ENCODE results near the gene TTC21A. TPM values are rescaled to one million over a fixed set of nuclear protein-coding genes. Genes with fewer than 3 reads are reported as not detected.

The TTC21A gene
- total RNA-seq, 1 donor from 2014 or later: 8.8 TPM

GRCh38 chr3:39090922-39091321, 16.6 kb upstream of the TTC21A start:
- no peaks in the 10 kb centered on the region for H3K4me1 ChIP-seq
- H3K9me3 ChIP-seq: no peaks in the 10 kb centered on the region
- intact Hi-C loops (cut with DNase I): no loop called here
- H3K27me3 ChIP-seq: no peaks in the 10 kb centered on the region
- peaks cover 0 to 77% of the 10 kb centered on the region in 2 donors for H3K36me3 ChIP-seq
- TF ChIP-seq CTCF (IDR thresholded peaks at IDR 0.05) (no peak), POLR2AphosphoS5 (IDR thresholded peaks at IDR 0.05; ENCODE audit: insufficient read depth in 1 of 2, low read depth in 1 of 2) (no peak), POLR2A (IDR thresholded peaks at IDR 0.05) (no peak)
- no peak for DNase-seq (ENCODE audit: extremely low spot score in 2 of 2)
- H3K27ac ChIP-seq: no peak overlapping the region
- no peak overlapping the region for H3K4me3 ChIP-seq

GRCh38 chr3:39094851-39095677, 12.4 kb upstream of the TTC21A start:
- TF ChIP-seq POLR2AphosphoS5 (IDR thresholded peaks at IDR 0.05; ENCODE audit: insufficient read depth in 1 of 2, low read depth in 1 of 2) (no peak), CTCF (IDR thresholded peaks at IDR 0.05) (no peak), POLR2A (IDR thresholded peaks at IDR 0.05) (no peak)
- no peaks in the 10 kb centered on the region for H3K4me1 ChIP-seq
- DNase-seq (ENCODE audit: extremely low spot score in 2 of 2): no peak
- no peaks in the 10 kb centered on the region for H3K9me3 ChIP-seq
- no peak overlapping the region for H3K4me3 ChIP-seq
- intact Hi-C loops (cut with DNase I): no loop called here
- no peaks in the 10 kb centered on the region for H3K27me3 ChIP-seq
- H3K36me3 ChIP-seq: peaks cover 0 to 78% of the 10 kb centered on the region in 2 donors
- H3K27ac ChIP-seq: no peak overlapping the region

- intact Hi-C loops (cut with DNase I): no loop called here
- Histone ChIP-seq H3K4me1 (no peaks in the 10 kb centered on the region), H3K4me3 (no peak overlapping the region), H3K9me3 (no peaks in the 10 kb centered on the region), H3K27me3 (no peaks in the 10 kb centered on the region), H3K36me3 (peaks cover 0 to 82% of the 10 kb centered on the region in 2 donors), H3K27ac (no peak overlapping the region)
- DNase-seq (ENCODE audit: extremely low spot score in 2 of 2): no peak
- TF ChIP-seq POLR2AphosphoS5 (IDR thresholded peaks at IDR 0.05; ENCODE audit: insufficient read depth in 1 of 2, low read depth in 1 of 2) (no peak), CTCF (IDR thresholded peaks at IDR 0.05) (no peak), POLR2A (IDR thresholded peaks at IDR 0.05) (no peak)
Measured at GRCh38 chr3:39095778-39096177, 11.7 kb upstream of the TTC21A start.

- DNase-seq (ENCODE audit: extremely low spot score in 2 of 2): no peak
- Histone ChIP-seq H3K4me1 (peaks cover 7% of the 10 kb centered on the region), H3K9me3 (no peaks in the 10 kb centered on the region), H3K36me3 (peaks cover 0 to 81% of the 10 kb centered on the region in 2 donors), H3K27me3 (no peaks in the 10 kb centered on the region), H3K27ac (no peak overlapping the region), H3K4me3 (no peak overlapping the region)
- intact Hi-C loops (cut with DNase I): no loop called here
- TF ChIP-seq POLR2A (IDR thresholded peaks at IDR 0.05) (no peak), CTCF (IDR thresholded peaks at IDR 0.05) (no peak), POLR2AphosphoS5 (IDR thresholded peaks at IDR 0.05; ENCODE audit: insufficient read depth in 1 of 2, low read depth in 1 of 2) (no peak)
Measured at GRCh38 chr3:39096775-39097174, 10.7 kb upstream of the TTC21A start.

Data from vagina (tissue), 2 donors.